Measurements from ENCODE around the gene RYR3.

- TF ChIP-seq CTCF (IDR thresholded peaks at IDR 0.05; ENCODE audit: low read depth, low read length) (no peak), EZH2phosphoT487 (IDR thresholded peaks at IDR 0.05; ENCODE audit: low read depth) (no peak)
These were observed 47.5 kb downstream of the RYR3 start for GRCh38 chr15:33358306-33358705.

All from OCI-LY3 (cell line).